Cerebellar nuclear complex (tissue), 1 donor: Measurements from ENCODE around the gene TBX21.

ENCODE experiments used
- DNase-seq, 2 experiments: peaks; one replicate each; lab custom pipeline; 2025; lab: John Stamatoyannopoulos, UW

The TBX21 gene

DNA sequence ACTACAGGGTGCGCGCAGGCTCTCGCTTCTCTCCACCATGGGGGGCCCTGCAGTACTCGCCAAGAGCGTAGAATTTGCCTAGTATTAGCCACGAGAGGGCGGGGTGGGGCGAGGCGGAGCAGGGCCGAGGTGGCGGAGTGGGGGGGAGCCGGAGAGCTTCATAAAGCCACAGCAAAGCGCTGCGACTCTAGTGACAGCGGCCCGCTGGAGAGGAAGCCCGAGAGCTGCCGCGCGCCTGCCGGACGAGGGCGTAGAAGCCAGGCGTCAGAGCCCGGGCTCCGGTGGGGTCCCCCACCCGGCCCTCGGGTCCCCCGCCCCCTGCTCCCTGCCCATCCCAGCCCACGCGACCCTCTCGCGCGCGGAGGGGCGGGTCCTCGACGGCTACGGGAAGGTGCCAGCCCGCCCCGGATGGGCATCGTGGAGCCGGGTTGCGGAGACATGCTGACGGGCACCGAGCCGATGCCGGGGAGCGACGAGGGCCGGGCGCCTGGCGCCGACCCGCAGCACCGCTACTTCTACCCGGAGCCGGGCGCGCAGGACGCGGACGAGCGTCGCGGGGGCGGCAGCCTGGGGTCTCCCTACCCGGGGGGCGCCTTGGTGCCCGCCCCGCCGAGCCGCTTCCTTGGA is at the start of gene TBX21:
Gene TBX21, plus strand, starts transcription at position 190 of the 627 bp plus-strand sequence. Its CDS starts 219 bp downstream, at position 409.
- no peak for DNase-seq

GRCh38 chr17:47684025-47684424 is 49.0 kb upstream of the TBX21 start:
- no peak for DNase-seq

DNA sequence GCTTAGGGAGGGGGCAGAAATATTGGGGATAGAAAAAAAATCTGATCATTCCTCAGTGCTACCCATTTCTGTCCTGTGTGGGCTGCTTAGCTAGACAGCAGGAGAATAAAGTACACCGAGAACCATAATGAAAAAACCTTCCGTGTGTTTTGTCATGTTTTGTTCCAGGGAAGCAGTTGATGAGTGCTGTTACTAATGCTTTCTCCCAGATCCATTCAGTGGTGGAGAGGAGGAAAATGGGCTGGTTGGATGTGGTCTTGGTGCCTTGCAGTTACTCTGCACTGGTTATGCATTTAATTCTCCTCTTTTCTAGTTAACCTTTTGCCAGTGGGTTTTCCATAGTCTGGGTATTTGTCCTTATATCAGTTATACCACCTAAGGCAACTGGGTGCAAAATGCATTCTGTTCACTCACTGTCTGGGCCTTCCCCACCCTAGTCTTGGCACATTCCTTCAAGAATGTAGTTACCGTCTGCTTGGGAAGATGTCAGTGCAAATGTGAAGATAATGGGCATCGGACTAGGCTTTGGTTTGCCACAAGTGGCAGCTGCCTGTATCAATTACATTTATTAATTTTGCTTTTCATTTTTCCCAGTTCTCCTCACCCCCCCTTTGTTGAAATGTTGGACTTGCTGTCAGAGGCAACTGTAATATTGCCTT is 48.4 kb upstream of the TBX21 start:
- DNase-seq = no peak

GRCh38 chr17:47685556-47686275 is 47.3 kb upstream of the TBX21 start:
- no peak for DNase-seq

DNA sequence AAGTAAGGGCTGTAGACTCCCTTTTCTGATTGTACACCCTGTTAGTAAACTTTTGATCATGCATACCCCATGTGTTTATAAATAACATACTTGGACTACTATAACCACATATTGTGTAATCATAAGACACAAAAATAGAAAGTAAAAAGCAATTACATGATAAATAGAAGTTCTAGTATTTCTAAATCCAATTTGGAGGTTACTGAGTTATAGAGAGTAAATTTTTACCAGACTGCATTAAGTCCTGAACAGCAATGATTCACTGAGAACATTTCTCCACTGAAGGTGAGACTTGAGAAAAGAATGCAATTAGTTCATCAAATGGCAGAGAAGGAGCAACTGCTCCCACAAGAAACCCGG is 46.8 kb upstream of the TBX21 start:
- DNase-seq = no peak

GRCh38 chr17:47686664-47687327 is 46.2 kb upstream of the TBX21 start:
- no peak for DNase-seq

GRCh38 chr17:47687328-47687690 is 45.7 kb upstream of the TBX21 start:
- DNase-seq = no peak

GRCh38 chr17:47687748-47688147 is 45.3 kb upstream of the TBX21 start:
- DNase-seq = no peak

- no peak for DNase-seq
Observed at GRCh38 chr17:47690121-47690520, 42.9 kb upstream of the TBX21 start.

DNA sequence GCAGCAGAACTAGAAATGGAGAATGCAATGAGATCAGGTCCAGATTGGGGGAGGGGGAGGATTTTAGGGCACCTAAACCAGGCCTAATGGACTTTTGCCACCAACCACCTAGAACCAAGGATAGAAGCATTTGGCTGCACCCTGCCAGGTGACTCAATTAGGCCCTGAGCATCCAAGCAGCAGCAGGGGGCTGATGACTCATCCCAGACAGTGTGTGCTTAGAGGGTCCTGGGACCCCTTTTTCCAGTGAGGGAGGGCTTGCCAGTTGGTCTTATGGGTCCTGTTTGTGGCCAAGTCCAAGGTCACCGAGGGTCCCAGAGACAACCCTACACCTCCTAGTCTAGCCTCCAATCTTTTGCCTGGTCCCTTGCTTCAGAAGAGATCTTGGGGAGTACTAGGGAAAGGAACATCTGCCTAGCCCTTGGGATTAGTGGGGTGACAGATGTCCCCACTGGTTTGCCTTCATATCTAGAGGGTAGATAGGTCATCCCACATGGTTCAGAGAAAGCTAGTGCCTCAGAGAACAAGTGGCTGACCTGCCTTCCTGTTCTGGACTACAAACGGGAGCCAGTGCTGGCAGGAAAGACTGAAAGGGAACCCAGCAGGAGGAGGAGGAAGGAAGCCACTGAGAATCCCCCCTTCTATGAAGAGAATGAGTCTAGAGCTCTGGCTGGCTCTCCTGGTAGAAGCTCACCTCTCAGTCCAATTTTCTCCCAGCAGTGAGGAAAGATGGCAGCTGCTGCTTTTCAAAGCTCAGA is 40.7 kb upstream of the TBX21 start:
- no peak for DNase-seq

DNA sequence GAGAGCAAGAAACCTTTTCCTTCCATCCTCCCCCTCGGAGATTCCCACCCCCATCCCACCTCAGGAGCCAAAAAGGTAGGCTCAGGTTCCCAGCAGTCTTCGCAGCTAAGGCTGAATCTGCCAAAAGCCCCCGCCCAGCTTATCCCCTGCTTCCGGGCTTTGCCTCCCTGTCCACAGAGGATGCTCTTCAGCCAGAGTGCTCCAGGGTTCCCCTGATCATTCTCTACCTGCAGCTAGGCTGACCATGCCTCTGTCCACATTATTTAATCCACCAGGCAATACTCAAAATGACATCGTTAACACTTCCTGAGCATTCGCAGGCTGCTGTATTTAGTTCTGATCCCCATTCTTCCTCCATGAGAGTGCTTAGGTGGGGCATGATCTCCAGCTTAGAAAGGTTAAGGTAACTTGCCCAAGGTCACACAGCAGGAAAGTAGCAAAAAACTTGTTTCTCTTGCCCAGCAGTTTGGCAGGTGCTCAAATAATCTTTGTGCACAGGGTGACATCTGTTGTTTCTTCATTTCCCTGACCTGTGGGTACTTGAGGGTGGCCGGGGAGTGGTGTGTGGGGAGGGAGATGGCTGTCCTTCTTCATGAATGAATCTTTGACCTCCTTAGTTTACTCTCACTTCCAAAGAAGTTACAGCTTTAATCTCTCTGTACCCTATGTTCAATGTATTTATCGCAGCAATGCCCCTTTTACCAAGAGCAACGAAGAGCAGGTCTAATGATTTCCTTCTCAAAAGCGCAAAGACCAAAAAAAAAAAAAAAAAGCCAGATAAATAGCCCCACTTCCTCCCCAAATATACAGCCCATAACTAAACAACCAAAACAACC is 39.9 kb upstream of the TBX21 start:
- no peak for DNase-seq

DNA sequence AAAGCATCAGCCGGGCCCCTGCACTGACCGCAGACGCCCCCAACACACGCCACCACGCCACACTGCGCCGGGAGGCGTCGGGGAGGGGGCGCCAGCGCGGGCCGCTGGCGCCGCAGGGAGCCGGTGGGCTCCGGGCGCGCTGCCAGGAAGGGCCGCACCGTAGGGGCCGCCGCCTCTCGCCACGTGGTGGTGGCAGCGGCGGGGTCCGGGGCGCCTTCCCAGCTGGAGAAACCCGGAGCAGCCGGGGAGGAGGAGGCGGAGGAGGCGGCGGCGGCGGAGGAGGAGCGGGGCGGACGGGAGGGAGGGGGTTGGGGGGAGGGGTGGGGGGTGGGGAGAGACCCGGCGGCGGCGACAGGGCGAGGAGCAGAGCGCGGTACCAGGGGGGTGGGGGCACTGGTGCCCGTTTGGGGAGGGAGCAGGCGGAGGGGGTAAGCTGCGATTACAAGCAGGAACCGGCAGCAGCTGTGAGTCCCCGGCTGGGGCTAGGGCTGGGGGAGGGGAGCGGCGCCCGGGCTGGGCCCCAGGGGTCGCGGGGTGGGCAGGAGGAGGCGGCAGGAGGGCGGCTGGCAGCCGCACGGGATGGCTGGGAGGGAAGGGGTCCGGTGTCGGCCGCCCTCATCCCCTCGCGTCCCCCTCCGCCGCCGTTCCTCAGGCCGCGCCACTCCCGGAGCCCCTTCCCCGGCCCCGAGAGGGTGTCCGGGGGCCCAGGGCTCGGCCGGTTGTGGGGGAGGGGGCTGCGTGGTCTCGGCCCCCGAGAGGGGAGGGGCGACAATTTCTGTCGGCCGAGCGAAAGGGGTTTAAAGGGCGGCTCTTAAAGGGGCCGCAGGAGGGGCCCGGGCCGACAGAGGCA is 39.1 kb upstream of the TBX21 start, which contains the start of gene TBKBP1:
Gene TBKBP1, plus strand, starts transcription at position 431 of the 850 bp plus-strand sequence. CDS start 1,952 bp downstream, outside the sequence.
- no peak for DNase-seq

- no peak for DNase-seq
Observed at GRCh38 chr17:47694581-47695428, 38.2 kb upstream of the TBX21 start.

- DNase-seq = no peak
Observed at GRCh38 chr17:47695429-47696376, 37.3 kb upstream of the TBX21 start.

DNA sequence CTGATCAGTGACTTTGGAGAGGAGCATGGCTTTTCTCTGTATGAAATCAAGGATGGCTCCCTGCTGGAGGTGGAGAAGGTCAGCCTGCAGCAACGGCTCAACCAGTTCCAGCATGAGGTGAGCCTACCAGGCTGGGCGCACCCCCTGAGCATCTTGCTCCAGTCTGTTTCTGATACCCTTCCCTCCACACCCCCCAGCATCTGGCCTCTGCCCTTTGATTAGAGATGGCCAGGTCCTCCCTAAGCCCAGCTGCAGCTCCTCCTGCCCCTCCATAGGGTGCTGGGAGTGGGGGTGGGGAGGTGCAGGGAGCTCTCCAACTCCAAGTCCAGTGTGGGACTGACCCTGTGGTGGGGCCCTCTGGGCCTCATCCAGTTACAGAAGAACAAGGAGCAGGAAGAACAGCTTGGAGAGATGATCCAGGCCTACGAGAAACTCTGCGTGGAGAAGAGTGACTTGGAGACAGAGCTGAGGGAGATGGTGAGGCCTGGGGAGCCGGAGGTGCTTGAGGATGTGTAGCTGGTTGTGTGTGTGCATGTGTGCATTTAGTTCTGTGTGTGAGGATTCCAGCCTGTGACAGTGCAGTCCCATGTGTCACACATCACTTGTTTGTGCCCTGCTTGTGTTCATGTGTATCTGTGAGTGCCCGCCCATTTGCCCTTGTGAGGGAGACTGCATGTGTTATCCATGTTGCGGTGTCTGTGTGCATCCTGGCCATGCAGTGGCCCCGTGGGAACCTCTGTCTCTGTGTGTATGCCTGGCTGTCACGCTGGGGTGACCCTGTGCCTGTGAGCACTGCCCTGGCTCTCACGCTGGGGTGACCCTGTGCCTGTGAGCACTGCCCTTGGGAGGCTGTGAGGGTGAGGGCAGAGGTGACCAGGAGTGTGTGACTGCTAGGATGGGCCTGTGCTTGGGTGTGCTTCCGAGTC is 36.1 kb upstream of the TBX21 start:
- no peak for DNase-seq

- no peak for DNase-seq
Observed at GRCh38 chr17:47697906-47698711, 34.9 kb upstream of the TBX21 start.
